B cell (primary cell): ENCODE results near the gene GRIK3.

Source experiments
- CTCF ChIP-seq: fragments of 200-600 bp; IDR thresholded peaks from one replicate; pipeline ENCODE4 v1.8.0; 2022; ENCODE audit warnings: antibody characterized with exemption, mild to moderate bottlenecking
- EZH2 ChIP-seq: IDR thresholded peaks from 2 replicates; pipeline ENCODE4 v1.6.1; 2012; ENCODE audit warnings: borderline replicate concordance, low read depth, mild to moderate bottlenecking, moderate library complexity, low read length; ENCODE audit not compliant: insufficient read depth, poor library complexity, severe bottlenecking

GRCh38 chr1:37073854-37074379 lies 39.6 kb upstream of the GRIK3 start:
- TF ChIP-seq CTCF (no peak), EZH2 (no peak)
